Ishikawa (cell line): Measurements from ENCODE around the gene RUFY3.

Experiments
- CEBPB ChIP-seq: IDR thresholded peaks from 2 replicates; pipeline ENCODE4 v1.6.1; 2012
- EGR1 ChIP-seq: IDR thresholded peaks from 2 replicates; pipeline ENCODE4 v1.6.1; 2012
- EP300 ChIP-seq: IDR thresholded peaks from 2 replicates; pipeline ENCODE4 v1.6.1; 2012; ENCODE audit warnings: borderline replicate concordance
- NFIC ChIP-seq: IDR thresholded peaks from 2 replicates; pipeline ENCODE4 v1.6.1; 2012
- RAD21 ChIP-seq: IDR thresholded peaks from 2 replicates; pipeline ENCODE4 v1.6.1; 2012; ENCODE audit warnings: low read depth
- REST ChIP-seq: IDR thresholded peaks from 2 replicates; pipeline ENCODE4 v1.6.1; 2012; ENCODE audit warnings: low read depth, mild to moderate bottlenecking
- TAF1 ChIP-seq: IDR thresholded peaks from 2 replicates; pipeline ENCODE4 v1.6.1; 2012; ENCODE audit warnings: low read depth, mild to moderate bottlenecking
- TEAD4 ChIP-seq: IDR thresholded peaks from 2 replicates; pipeline ENCODE4 v1.6.1; 2012
- USF1 ChIP-seq: IDR thresholded peaks from 2 replicates; pipeline ENCODE4 v1.6.1; 2012

GRCh38 chr4:70676554-70677090 is 45.1 kb upstream of the RUFY3 start:
- no peak for TF ChIP-seq TAF1
- TF ChIP-seq RAD21: no peak
- no peak for TF ChIP-seq TEAD4
- TF ChIP-seq USF1: no peak
- TF ChIP-seq EGR1: no peak
- no peak for TF ChIP-seq REST
- TF ChIP-seq EP300: no peak
- no peak for TF ChIP-seq NFIC
- no peak for TF ChIP-seq CEBPB
